ENCODE data around the gene FAM89A. TPM values are rescaled to one million over a fixed set of nuclear protein-coding genes. Genes with fewer than 3 reads are reported as not detected.

The FAM89A gene
- polyA plus RNA-seq, 1 of the 3 experiments (the other 2 are of a cell fraction): 2.7 TPM

DNA sequence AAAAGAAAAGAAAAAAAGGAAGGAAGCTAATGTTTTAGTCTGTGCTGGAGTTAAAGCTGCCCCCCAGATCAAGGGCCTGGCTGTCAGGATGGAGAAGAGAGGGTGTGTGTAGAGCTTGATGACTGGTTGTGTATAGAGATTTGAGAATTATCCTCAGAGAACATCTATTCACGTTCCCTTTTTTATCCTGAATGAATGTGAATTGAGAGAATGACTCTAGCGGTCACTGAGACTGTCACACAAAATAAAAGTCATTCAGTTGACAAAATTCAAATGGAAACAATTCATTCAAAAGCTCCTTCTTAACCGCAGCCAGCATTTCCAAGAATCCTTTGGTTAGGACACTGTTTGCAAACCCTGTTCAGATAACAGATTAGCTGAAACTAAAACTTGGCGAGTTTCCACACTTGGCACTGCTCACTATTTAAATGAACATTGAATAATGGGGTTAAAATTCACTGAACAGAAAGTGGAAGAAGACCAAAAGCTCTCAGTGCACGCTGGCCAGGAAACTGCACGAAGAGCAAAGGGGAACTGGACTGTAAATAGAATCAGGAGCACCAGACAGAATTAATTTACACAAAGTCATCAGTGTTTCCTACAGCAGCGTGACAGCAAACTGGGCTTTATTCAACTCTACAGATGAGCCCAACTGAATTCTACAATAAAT is 13.6 kb upstream of the FAM89A start:
- ChIA-PET POLR2A (interaction anchor here (0.6 kb wide), 1 partner anchor 547 kb away, joined by 3 read pairs; no protein-coding TSS in a partner anchor), CTCF (interaction anchor here (1.0 to 1.6 kb wide), 3 partner anchors 9 to 157 kb away, joined by 3 to 5 read pairs (median 3); no protein-coding TSS in a partner anchor)
- no peak for DNase-seq
- no peak overlapping the region for H3K9ac ChIP-seq
- TF ChIP-seq, protein P1, sequence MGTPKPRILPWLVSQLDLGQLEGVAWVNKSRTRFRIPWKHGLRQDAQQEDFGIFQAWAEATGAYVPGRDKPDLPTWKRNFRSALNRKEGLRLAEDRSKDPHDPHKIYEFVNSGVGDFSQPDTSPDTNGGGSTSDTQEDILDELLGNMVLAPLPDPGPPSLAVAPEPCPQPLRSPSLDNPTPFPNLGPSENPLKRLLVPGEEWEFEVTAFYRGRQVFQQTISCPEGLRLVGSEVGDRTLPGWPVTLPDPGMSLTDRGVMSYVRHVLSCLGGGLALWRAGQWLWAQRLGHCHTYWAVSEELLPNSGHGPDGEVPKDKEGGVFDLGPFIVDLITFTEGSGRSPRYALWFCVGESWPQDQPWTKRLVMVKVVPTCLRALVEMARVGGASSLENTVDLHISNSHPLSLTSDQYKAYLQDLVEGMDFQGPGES (IDR thresholded peaks at IDR 0.05; ENCODE audit: low read depth, low read length): no peak
- TF ChIP-seq EP300 (IDR thresholded peaks at IDR 0.05; ENCODE audit: borderline replicate concordance in 1 of 2, low read depth in 1 of 2, low read length in 1 of 2): 0 out of 4 replicates have a peak, but pooled peaks of 1 of the 2 experiments have one; percentile 23
- TF ChIP-seq GATA2 (CRISPR knock-in tag; IDR thresholded peaks at IDR 0.05): no peak
- peak; percentile 73; the same call in 1 of the 2 replicates for TF ChIP-seq NFIC (IDR thresholded peaks at IDR 0.05; ENCODE audit: borderline replicate concordance)
- TF ChIP-seq, protein P2, sequence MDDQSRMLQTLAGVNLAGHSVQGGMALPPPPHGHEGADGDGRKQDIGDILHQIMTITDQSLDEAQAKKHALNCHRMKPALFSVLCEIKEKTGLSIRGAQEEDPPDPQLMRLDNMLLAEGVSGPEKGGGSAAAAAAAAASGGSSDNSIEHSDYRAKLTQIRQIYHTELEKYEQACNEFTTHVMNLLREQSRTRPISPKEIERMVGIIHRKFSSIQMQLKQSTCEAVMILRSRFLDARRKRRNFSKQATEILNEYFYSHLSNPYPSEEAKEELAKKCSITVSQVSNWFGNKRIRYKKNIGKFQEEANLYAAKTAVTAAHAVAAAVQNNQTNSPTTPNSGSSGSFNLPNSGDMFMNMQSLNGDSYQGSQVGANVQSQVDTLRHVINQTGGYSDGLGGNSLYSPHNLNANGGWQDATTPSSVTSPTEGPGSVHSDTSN (IDR thresholded peaks at IDR 0.05): peak; percentile 75
- TF ChIP-seq TCF12 (IDR thresholded peaks at IDR 0.05): peak; percentile 66
- no peaks in the 10 kb centered on the region for H4K20me1 ChIP-seq (ENCODE audit: insufficient read depth)
- no peaks in the 10 kb centered on the region for H3F3A ChIP-seq (replicated peaks; ENCODE audit: insufficient read depth)
- H2AFZ ChIP-seq (ENCODE audit: low read depth): no peak overlapping the region
- no peaks in the 10 kb centered on the region for H3K79me2 ChIP-seq (ENCODE audit: insufficient read depth)
- H3K4me2 ChIP-seq: peak overlapping the region; percentile 65
- H3K27ac ChIP-seq (ENCODE audit: low read depth in 2 of 2, low read length in 1 of 2): no peak overlapping the region
- H3K27me3 ChIP-seq (ENCODE audit: insufficient read depth): no peaks in the 10 kb centered on the region
- H3K4me1 ChIP-seq (ENCODE audit: control insufficient read depth in 1 of 2, insufficient read depth in 2 of 2, low read depth in 1 of 2, low read length in 1 of 2): peaks cover 0 to 3% of the 10 kb centered on the region in 2 experiments; a peak in 1 of 4 replicates
- H3K9me2 ChIP-seq: no peaks in the 10 kb centered on the region
- H3K4me3 ChIP-seq (ENCODE audit: low read depth in 2 of 2, low read length in 1 of 2): peak overlapping the region in 1 of 2 experiments; percentile 3; a peak in 1 of 4 replicates
- H3K36me3 ChIP-seq (replicated peaks in 1 of 2; ENCODE audit: control insufficient read depth in 1 of 2, insufficient read depth in 2 of 2, low read length in 1 of 2): no peaks in the 10 kb centered on the region
- H3K9me3 ChIP-seq: no peaks in the 10 kb centered on the region
- 7% methylated on average over 7 of the region's 7 CpGs for whole genome bisulfite sequencing (ENCODE audit: low lambda C conversion rate)

DNA sequence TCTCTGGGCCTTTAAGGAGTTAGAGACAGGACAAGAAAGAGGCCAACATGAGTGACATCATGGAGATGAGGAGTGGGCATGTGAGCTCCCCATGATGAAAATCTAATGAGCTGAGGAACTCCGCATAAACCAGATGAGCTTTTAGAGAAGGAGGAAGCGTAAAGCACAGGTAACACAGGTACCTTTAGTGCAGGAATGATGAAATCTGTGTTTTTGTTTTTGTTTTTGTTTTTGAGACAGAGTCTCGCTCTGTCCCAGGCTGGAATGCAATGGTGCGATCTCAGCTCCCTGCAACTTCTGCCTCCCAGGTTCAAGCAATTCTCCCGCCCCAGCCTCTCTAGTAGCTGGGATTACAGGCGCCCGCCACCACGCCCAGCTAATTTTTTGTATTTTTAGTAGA is 12.7 kb upstream of the FAM89A start:
- 90% methylated on average over 8 of the region's 8 CpGs for WGBS (ENCODE audit: low lambda C conversion rate)
- CTCF ChIA-PET: interaction anchor here (1.0 to 1.6 kb wide), 3 partner anchors 8 to 158 kb away, joined by 3 to 5 read pairs (median 3); no protein-coding TSS in a partner anchor
- no peaks in the 10 kb centered on the region for H3K9me3 ChIP-seq

More for the DNA sequence above, 12.7 kb upstream of the FAM89A start:
- Histone ChIP-seq H3F3A (replicated peaks; ENCODE audit: insufficient read depth) (no peaks in the 10 kb centered on the region), H2AFZ (ENCODE audit: low read depth) (no peak overlapping the region), H3K4me3 (ENCODE audit: low read depth in 2 of 2, low read length in 1 of 2) (no peak overlapping the region), H3K27ac (ENCODE audit: low read depth in 2 of 2, low read length in 1 of 2) (no peak overlapping the region), H3K36me3 (replicated peaks in 1 of 2; ENCODE audit: control insufficient read depth in 1 of 2, insufficient read depth in 2 of 2, low read length in 1 of 2) (no peaks in the 10 kb centered on the region), H3K79me2 (ENCODE audit: insufficient read depth) (no peaks in the 10 kb centered on the region), H3K9me2 (no peaks in the 10 kb centered on the region), H3K27me3 (ENCODE audit: insufficient read depth) (no peaks in the 10 kb centered on the region; the same call in 1 of the 2 replicates), H3K9ac (no peak overlapping the region), H3K4me2 (no peak overlapping the region), H4K20me1 (ENCODE audit: insufficient read depth) (no peaks in the 10 kb centered on the region), H3K4me1 (ENCODE audit: control insufficient read depth in 1 of 2, insufficient read depth in 2 of 2, low read depth in 1 of 2, low read length in 1 of 2) (no peaks in the 10 kb centered on the region)
- POLR2A ChIA-PET: no interaction called here
- no peak for TF ChIP-seq SIN3A (IDR thresholded peaks at IDR 0.05; ENCODE audit: borderline replicate concordance, low read depth, low read length)
- TF ChIP-seq, protein P3, sequence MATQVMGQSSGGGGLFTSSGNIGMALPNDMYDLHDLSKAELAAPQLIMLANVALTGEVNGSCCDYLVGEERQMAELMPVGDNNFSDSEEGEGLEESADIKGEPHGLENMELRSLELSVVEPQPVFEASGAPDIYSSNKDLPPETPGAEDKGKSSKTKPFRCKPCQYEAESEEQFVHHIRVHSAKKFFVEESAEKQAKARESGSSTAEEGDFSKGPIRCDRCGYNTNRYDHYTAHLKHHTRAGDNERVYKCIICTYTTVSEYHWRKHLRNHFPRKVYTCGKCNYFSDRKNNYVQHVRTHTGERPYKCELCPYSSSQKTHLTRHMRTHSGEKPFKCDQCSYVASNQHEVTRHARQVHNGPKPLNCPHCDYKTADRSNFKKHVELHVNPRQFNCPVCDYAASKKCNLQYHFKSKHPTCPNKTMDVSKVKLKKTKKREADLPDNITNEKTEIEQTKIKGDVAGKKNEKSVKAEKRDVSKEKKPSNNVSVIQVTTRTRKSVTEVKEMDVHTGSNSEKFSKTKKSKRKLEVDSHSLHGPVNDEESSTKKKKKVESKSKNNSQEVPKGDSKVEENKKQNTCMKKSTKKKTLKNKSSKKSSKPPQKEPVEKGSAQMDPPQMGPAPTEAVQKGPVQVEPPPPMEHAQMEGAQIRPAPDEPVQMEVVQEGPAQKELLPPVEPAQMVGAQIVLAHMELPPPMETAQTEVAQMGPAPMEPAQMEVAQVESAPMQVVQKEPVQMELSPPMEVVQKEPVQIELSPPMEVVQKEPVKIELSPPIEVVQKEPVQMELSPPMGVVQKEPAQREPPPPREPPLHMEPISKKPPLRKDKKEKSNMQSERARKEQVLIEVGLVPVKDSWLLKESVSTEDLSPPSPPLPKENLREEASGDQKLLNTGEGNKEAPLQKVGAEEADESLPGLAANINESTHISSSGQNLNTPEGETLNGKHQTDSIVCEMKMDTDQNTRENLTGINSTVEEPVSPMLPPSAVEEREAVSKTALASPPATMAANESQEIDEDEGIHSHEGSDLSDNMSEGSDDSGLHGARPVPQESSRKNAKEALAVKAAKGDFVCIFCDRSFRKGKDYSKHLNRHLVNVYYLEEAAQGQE (IDR thresholded peaks at IDR 0.05; ENCODE audit: low read depth, low read length): no peak
- TF ChIP-seq FOXJ3 (CRISPR knock-in tag; IDR thresholded peaks at IDR 0.05): no peak
- no peak for TF ChIP-seq RAD21 (IDR thresholded peaks at IDR 0.05; ENCODE audit: low read length)
- TF ChIP-seq NFIC (IDR thresholded peaks at IDR 0.05; ENCODE audit: borderline replicate concordance): no peak
- no peak for TF ChIP-seq NRF1 (IDR thresholded peaks at IDR 0.05; ENCODE audit: low read depth, low read length)
- TF ChIP-seq, protein P4, sequence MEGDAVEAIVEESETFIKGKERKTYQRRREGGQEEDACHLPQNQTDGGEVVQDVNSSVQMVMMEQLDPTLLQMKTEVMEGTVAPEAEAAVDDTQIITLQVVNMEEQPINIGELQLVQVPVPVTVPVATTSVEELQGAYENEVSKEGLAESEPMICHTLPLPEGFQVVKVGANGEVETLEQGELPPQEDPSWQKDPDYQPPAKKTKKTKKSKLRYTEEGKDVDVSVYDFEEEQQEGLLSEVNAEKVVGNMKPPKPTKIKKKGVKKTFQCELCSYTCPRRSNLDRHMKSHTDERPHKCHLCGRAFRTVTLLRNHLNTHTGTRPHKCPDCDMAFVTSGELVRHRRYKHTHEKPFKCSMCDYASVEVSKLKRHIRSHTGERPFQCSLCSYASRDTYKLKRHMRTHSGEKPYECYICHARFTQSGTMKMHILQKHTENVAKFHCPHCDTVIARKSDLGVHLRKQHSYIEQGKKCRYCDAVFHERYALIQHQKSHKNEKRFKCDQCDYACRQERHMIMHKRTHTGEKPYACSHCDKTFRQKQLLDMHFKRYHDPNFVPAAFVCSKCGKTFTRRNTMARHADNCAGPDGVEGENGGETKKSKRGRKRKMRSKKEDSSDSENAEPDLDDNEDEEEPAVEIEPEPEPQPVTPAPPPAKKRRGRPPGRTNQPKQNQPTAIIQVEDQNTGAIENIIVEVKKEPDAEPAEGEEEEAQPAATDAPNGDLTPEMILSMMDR (IDR thresholded peaks at IDR 0.05): no peak
- no peak for DNase-seq
